ENCODE results near the gene B3GNT3.

B3GNT3 gene

GRCh38 chr19:17862711-17863519, 68.0 kb downstream of the B3GNT3 start:
- DNase-seq: no peak
